IMR-90 (cell line): Measurements from ENCODE around the gene BZW2. TPM values are rescaled to one million over a fixed set of nuclear protein-coding genes. Genes with fewer than 3 reads are reported as not detected.
A peak's percentile ranks its signal among the peaks of the same experiment; 100 is the strongest.

Experiments used
- ATAC-seq: fragments of 200-7000 bp; cut with Tn5 transposase; 2 replicates; pipeline ENCODE4 v1.9.1; 2020; ENCODE audit warnings: low read depth, mild to moderate bottlenecking, moderate library complexity
- BruUV-seq: library from RNA; stranded (reverse); fragments of 400-500 nt; replicated peaks from 2 replicates; lab custom pipeline; 2021; lab: Mats Ljungman, UMichigan
- CTCF ChIA-PET: fragments of 300-600 bp; formaldehyde crosslinking; extraction: SDS; loops from one replicate; lab custom pipeline; 2021; ENCODE audit warnings: antibody characterized with exemption; lab: Yijun Ruan, JAX
- POLR2A ChIA-PET: fragments of 300-600 bp; sonication (Branson Sonifier 250); formaldehyde crosslinking; loops from one replicate; lab custom pipeline; 2022; ENCODE audit warnings: antibody characterized with exemption; ENCODE audit not compliant: unreplicated experiment; lab: Charles Lee
- DNase-seq: peaks from one replicate; pipeline ENCODE4 v3.0.0; 2013
- H2AFZ ChIP-seq: replicated peaks from 2 replicates; pipeline ENCODE3; 2013; ENCODE audit warnings: low read length, mild to moderate bottlenecking; ENCODE audit not compliant: poor library complexity
- H2AK5ac ChIP-seq: 2 replicates; pipeline ENCODE4 v1.6.1; 2013; ENCODE audit warnings: low read depth, low read length, inconsistent platforms
- H2AK9ac ChIP-seq: replicated peaks from 2 replicates; pipeline ENCODE3; 2013; ENCODE audit warnings: mild to moderate bottlenecking, low read depth, low read length, moderate library complexity; ENCODE audit not compliant: poor library complexity
- H2BK120ac ChIP-seq: 2 replicates; pipeline ENCODE4 v1.6.1; 2013; ENCODE audit warnings: low read depth, low read length, inconsistent platforms
- H2BK15ac ChIP-seq: 3 replicates; pipeline ENCODE4 v1.6.1; 2013; ENCODE audit warnings: low read depth, low read length, inconsistent platforms
- H2BK20ac ChIP-seq: 2 replicates; pipeline ENCODE4 v1.6.1; 2013; ENCODE audit warnings: low read depth, mild to moderate bottlenecking, inconsistent platforms, low read length, moderate library complexity
- H2BK5ac ChIP-seq: 2 replicates; pipeline ENCODE4 v1.6.1; 2013; ENCODE audit warnings: mild to moderate bottlenecking, low read depth, low read length, inconsistent platforms; ENCODE audit not compliant: poor library complexity, severe bottlenecking
- H3K14ac ChIP-seq: replicated peaks from 2 replicates; pipeline ENCODE4 v1.6.1; 2013; ENCODE audit warnings: low read depth, low read length, inconsistent platforms
- H3K18ac ChIP-seq: 2 replicates; pipeline ENCODE4 v1.6.1; 2013; ENCODE audit warnings: low read depth, low read length, control low read depth
- H3K23ac ChIP-seq: 2 replicates; pipeline ENCODE4 v1.6.1; 2013; ENCODE audit warnings: low read depth, low read length, inconsistent platforms
- H3K27ac ChIP-seq: 2 replicates; pipeline ENCODE4 v1.5.1; 2013; ENCODE audit warnings: mild to moderate bottlenecking, control low read depth, low read length; ENCODE audit not compliant: insufficient read depth
- H3K27me3 ChIP-seq: 2 replicates; pipeline ENCODE4 v1.6.1; 2013; ENCODE audit warnings: low read length; ENCODE audit not compliant: control insufficient read depth, insufficient read depth
- H3K36me3 ChIP-seq: 2 replicates; pipeline ENCODE4 v1.6.1; 2013; ENCODE audit warnings: low read length, mixed read lengths; ENCODE audit not compliant: control insufficient read depth, insufficient read depth
- H3K4ac ChIP-seq: 2 replicates; pipeline ENCODE4 v1.6.1; 2013; ENCODE audit warnings: low read depth, low read length, inconsistent platforms
- H3K4me1 ChIP-seq: 2 replicates; pipeline ENCODE4 v1.6.1; 2013; ENCODE audit warnings: low read length, mixed read lengths; ENCODE audit not compliant: control insufficient read depth, insufficient read depth
- H3K4me2 ChIP-seq: 2 replicates; pipeline ENCODE4 v1.6.1; 2013; ENCODE audit warnings: low read depth, mild to moderate bottlenecking, control low read depth, low read length, moderate library complexity
- H3K4me3 ChIP-seq: 2 replicates; pipeline ENCODE4 v1.5.1; 2013; ENCODE audit warnings: low read depth, mild to moderate bottlenecking, control low read depth, low read length, moderate library complexity; ENCODE audit not compliant: insufficient read depth
- H3K56ac ChIP-seq: 2 replicates; pipeline ENCODE4 v1.6.1; 2013; ENCODE audit warnings: low read length, inconsistent platforms; ENCODE audit not compliant: insufficient read depth; ENCODE audit errors: extremely low read depth
- H3K79me1 ChIP-seq, 2 experiments: 2 replicates each; pipeline ENCODE4 v1.6.1; 2013; ENCODE audit warnings: low read length in 2 of 2, inconsistent platforms in 1 of 2, low read depth in 1 of 2
- H3K9ac ChIP-seq: 2 replicates; pipeline ENCODE4 v1.6.1; 2013; ENCODE audit warnings: low read depth, low read length, control low read depth
- H3K9me1 ChIP-seq: 2 replicates; pipeline ENCODE4 v1.6.1; 2013; ENCODE audit warnings: low read length, inconsistent platforms; ENCODE audit not compliant: insufficient read depth
- H3K9me3 ChIP-seq: 2 replicates; pipeline ENCODE4 v1.6.1; 2013; ENCODE audit warnings: low read length; ENCODE audit not compliant: control insufficient read depth, insufficient read depth
- H4K20me1 ChIP-seq: 2 replicates; pipeline ENCODE4 v1.6.1; 2013; ENCODE audit warnings: low read length, inconsistent platforms; ENCODE audit not compliant: insufficient read depth
- H4K5ac ChIP-seq: 2 replicates; pipeline ENCODE4 v1.6.1; 2013; ENCODE audit warnings: mild to moderate bottlenecking, low read depth, low read length, control low read depth
- H4K8ac ChIP-seq, 2 experiments: 2 replicates each; pipeline ENCODE4 v1.6.1; 2013; ENCODE audit warnings: low read depth in 2 of 2, low read length in 2 of 2, control low read depth in 1 of 2, inconsistent platforms in 1 of 2
- H4K91ac ChIP-seq: 2 replicates; pipeline ENCODE4 v1.6.1; 2013; ENCODE audit warnings: low read depth, low read length, inconsistent platforms; ENCODE audit not compliant: insufficient read depth
- MAZ ChIP-seq: IDR thresholded peaks from 2 replicates; pipeline ENCODE4 v1.6.1; 2012; ENCODE audit warnings: low read depth, mild to moderate bottlenecking, low read length, improper control_type of control experiment, moderate library complexity, borderline replicate concordance
- RCOR1 ChIP-seq: IDR thresholded peaks from 2 replicates; pipeline ENCODE4 v1.6.1; 2012; ENCODE audit warnings: mild to moderate bottlenecking, low read length, improper control_type of control experiment; ENCODE audit not compliant: insufficient replicate concordance
- WGBS, 2 experiments: methylation state at CpG; one replicate each; pipeline versions ENCODE4 v1.1.5 to v1.1.7; 2013; ENCODE audit warnings: missing lambda C conversion rate in 2 of 2; ENCODE audit not compliant: insufficient read length in 1 of 2; ENCODE audit errors: extremely low coverage in 2 of 2; 5-methylcytosine and 5-hydroxymethylcytosine counted together
- dilution Hi-C: fragments of 300-500 bp; cut with HindIII; formaldehyde crosslinking; loops from one replicate; pipeline ENCODE4 v1.14.3; 2018; ENCODE audit warnings: low sequenced_read_pairs; ENCODE audit not compliant: unreplicated experiment
- in situ Hi-C: fragments of 300-500 bp; cut with MboI; formaldehyde crosslinking; loops from 3 replicates; pipeline ENCODE4 v1.14.3; 2019; ENCODE audit warnings: low sequenced_read_pairs, inconsistent platforms, mixed read lengths
- intact Hi-C: fragments of 100-400 bp; cut with micrococcal nuclease; formaldehyde crosslinking; loops from 2 replicates; pipeline ENCODE4 v1.10.0; 2022
- polyA plus RNA-seq, 3 experiments: library from polyadenylated mRNA; depleted of rRNA; stranded (reverse); fragments of >200 nt; gene quantifications; 2 replicates each; pipeline ENCODE4 v1.2.3, GENCODE V29; 2012; ENCODE audit warnings: low replicate concordance in 1 of 3
- total RNA-seq: library from RNA; depleted of rRNA; stranded (reverse); fragments of >200 nt; gene quantifications from 2 replicates; pipeline ENCODE4 v1.2.3, GENCODE V29; 2012

The BZW2 gene
- total and polyA plus RNA-seq, 2 of the 4 experiments (the other 2 are of a cell fraction): 58.1 to 92.9 TPM

DNA sequence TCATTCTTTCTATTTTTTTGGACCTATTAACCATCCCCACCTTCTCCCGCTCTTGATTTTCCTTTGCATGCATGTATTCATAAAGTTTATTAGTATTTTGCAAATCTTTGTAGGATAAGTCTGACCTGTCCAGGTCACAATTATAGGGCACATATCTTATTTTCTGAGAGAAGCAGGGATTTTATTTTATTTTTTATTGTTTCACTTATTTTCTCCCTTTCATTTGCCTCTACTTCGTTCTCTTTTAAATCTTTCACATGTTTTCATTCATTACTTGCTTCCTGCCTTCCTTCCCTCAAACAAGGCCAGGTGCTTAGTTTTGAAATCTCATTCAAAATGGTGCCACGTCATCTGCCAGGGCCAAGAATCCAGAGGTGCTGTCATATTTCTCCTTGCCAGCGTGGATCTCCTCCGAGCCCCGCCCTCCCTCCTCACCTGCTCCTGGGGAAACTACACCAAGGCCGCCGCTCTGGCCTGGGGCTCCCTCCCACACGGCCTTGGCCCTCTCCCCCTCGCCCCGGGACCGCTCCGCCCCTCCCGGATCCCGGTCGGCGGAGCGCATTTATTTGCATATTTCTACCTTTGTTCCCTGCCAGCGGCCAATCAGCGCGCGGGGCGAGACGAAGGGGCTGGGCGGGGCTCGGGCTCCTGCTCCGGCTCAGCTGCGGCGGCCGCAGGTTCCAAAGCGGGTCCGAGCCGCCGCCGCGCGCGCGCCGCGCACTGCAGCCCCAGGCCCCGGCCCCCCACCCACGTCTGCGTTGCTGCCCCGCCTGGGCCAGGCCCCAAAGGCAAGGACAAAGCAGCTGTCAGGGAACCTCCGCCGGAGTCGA lies 107.3 kb downstream of the BZW2 start, which contains the start of gene TSPAN13:
TSPAN13 (plus strand) TSS at position 654 of the 830 bp plus-strand sequence. CDS start 213 bp downstream, outside the sequence.
- no peak within 1 kb of the TSS for H2BK15ac ChIP-seq
- ATAC-seq (peak; percentile 94), DNase-seq (peak; percentile 25)
- no peak within 1 kb of the TSS for H3K56ac ChIP-seq
- no peak within 1 kb of the TSS; the same call in 1 of the 2 replicates for H3K27ac ChIP-seq
- 0 out of 2 replicates have a peak within 1 kb of the TSS, but pooled peaks have one; percentile 22 for H3K4ac ChIP-seq
- 0% methylated on average over 30 of the region's 48 CpGs; no CpG with 5 or more reads in 1 of the 2 experiments for WGBS, 2 experiments
- no peaks in the 10 kb centered on the region for H3K4me1 ChIP-seq
- peak within 1 kb of the TSS; percentile 18; the same call in 1 of the 2 replicates for H3K23ac ChIP-seq
- H4K20me1 ChIP-seq: no peaks in the 10 kb centered on the region
- no peak within 1 kb of the TSS for H4K5ac ChIP-seq
- no peak within 1 kb of the TSS; the same call in 1 of the 2 replicates for H4K91ac ChIP-seq
- ChIA-PET POLR2A (no interaction called here), CTCF (interaction anchor here (0.6 kb wide), 1 partner anchor 113 kb away, joined by 3 read pairs; no protein-coding TSS in a partner anchor)
- dilution Hi-C loops (no loop called here), in situ Hi-C loops (no loop called here), intact Hi-C loops (no loop called here)
- no peak within 1 kb of the TSS for H2BK120ac ChIP-seq
- H2BK20ac ChIP-seq: no peak within 1 kb of the TSS
- H3K9ac ChIP-seq: peak within 1 kb of the TSS; percentile 27; the same call in 1 of the 2 replicates
- peak within 1 kb of the TSS; percentile 99 for H3K4me2 ChIP-seq
- no peaks in the 10 kb centered on the region for H3K9me1 ChIP-seq
- H2AK5ac ChIP-seq: no peak within 1 kb of the TSS
- peak within 1 kb of the TSS; percentile 33 for H2AK9ac ChIP-seq
- H3K79me1 ChIP-seq: no peaks in the 10 kb centered on the region
- no peaks in the 10 kb centered on the region for H3K27me3 ChIP-seq
- H3K9me3 ChIP-seq: no peaks in the 10 kb centered on the region
- no peak within 1 kb of the TSS for H3K18ac ChIP-seq
- TF ChIP-seq MAZ (peak; percentile 12; the same call in 1 of the 2 replicates), RCOR1 (no peak)
- peak within 1 kb of the TSS; percentile 89 for H3K4me3 ChIP-seq
- H4K8ac ChIP-seq: peak within 1 kb of the TSS in 1 of 2 experiments; percentile 46; a peak in 1 of 4 replicates
- BruUV-seq: no TSS peak
- peak within 1 kb of the TSS; percentile 85 for H2AFZ ChIP-seq
- no peak within 1 kb of the TSS for H2BK5ac ChIP-seq
- H3K36me3 ChIP-seq: no peaks in the 10 kb centered on the region
- peak within 1 kb of the TSS; percentile 1; the same call in 1 of the 2 replicates for H3K14ac ChIP-seq
